OCI-LY3 (cell line): ENCODE results near the gene KAZN.

ENCODE experiments used
- H2AFZ ChIP-seq: fragments of 200-600, 300-600 bp; shearing (Covaris generic); 2 replicates; pipeline ENCODE4 v1.6.0; 2014; ENCODE audit warnings: antibody characterized with exemption, low read depth, low read length
- H3K27ac ChIP-seq: fragments of 200-600, 300-600 bp; sonication (generic); 2 replicates; pipeline ENCODE4 v1.5.1; 2014; ENCODE audit warnings: mild to moderate bottlenecking, low read length, moderate library complexity, mixed read lengths
- H3K27me3 ChIP-seq: fragments of 200-600, 300-600 bp; sonication (generic); 2 replicates; pipeline ENCODE4 v1.6.1; 2014; ENCODE audit warnings: low read depth, low read length, mixed read lengths
- H3K36me3 ChIP-seq: fragments of 200-600, 300-600 bp; sonication (generic); replicated peaks from 2 replicates; pipeline ENCODE3; 2014; ENCODE audit warnings: low read depth, low read length, mixed read lengths
- H3K4me1 ChIP-seq: fragments of 300-600, 200-600 bp; sonication (generic); 2 replicates; pipeline ENCODE4 v1.6.1; 2014; ENCODE audit warnings: low read length, mixed read lengths
- H3K4me2 ChIP-seq: fragments of 200-600, 300-600 bp; sonication (generic); 2 replicates; pipeline ENCODE4 v1.6.1; 2014; ENCODE audit warnings: low read length, mixed read lengths
- H3K4me3 ChIP-seq: fragments of 300-600, 200-600 bp; sonication (generic); 2 replicates; pipeline ENCODE4 v1.5.1; 2014; ENCODE audit warnings: antibody characterized with exemption, mild to moderate bottlenecking, low read length, moderate library complexity
- H3K79me2 ChIP-seq: fragments of 300-600, 200-600 bp; shearing (Covaris generic); 2 replicates; pipeline ENCODE4 v1.6.1; 2014; ENCODE audit warnings: mild to moderate bottlenecking, low read length, mixed read lengths
- H3K9ac ChIP-seq: fragments of 300-600, 200-600 bp; shearing (Covaris generic); 2 replicates; pipeline ENCODE4 v1.6.0; 2014; ENCODE audit warnings: mild to moderate bottlenecking, low read length, moderate library complexity
- H3K9me3 ChIP-seq: fragments of 200-600, 300-600 bp; shearing (Covaris generic); 2 replicates; pipeline ENCODE4 v1.6.1; 2014; ENCODE audit warnings: low read length, mixed read lengths; ENCODE audit not compliant: insufficient read depth
- H4K20me1 ChIP-seq: fragments of 200-600, 300-600 bp; sonication (generic); 2 replicates; pipeline ENCODE4 v1.6.1; 2016; ENCODE audit warnings: low read length, mixed read lengths; ENCODE audit not compliant: insufficient read depth
- EZH2phosphoT487 ChIP-seq: fragments of 200-600 bp; shearing (Covaris generic); IDR thresholded peaks from 2 replicates; pipeline ENCODE4 v1.6.1; 2018; ENCODE audit warnings: antibody characterized with exemption, mixed run types, low read depth
- TF ChIP-seq, protein P1 (sequence below): fragments of 200-600, 300-600 bp; sonication (generic); IDR thresholded peaks from 2 replicates; pipeline ENCODE4 v1.5.1; 2014; ENCODE audit warnings: antibody characterized with exemption, low read length, low read depth

KAZN gene

DNA sequence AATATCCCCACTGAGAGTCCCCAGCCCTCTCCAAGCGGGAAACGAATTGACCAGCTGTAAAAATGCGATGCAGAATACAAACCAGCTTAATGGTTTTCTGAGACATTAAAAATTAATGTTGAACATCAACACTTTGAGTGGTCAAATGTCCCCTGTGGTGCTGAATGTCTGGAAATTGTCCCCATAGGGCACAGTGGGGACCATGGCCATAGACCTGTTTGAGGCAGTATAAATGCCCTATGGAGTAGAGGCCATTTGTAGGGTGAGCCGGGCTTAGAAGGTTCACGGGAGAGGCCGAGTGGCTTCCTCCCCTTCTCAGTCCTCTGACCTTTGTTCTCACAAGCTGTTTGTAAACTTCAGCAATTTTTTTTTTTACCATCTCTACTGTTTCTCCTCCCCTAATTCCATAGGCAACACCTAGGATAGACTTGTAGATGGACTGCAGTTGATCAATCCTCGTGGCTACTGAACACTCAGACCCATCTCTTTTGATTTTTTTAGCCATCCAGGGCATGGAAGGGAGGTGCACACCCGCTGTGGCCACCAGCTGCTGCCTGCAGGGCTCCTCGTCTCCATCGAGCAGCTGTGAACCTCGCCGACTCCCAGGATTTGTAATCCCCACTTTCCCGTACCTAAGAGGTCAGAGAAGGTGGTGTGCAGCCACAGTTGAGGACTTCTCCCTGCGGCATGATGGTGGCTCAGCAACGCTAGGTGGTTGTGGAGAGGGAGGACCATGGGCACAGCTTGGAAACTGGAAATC lies 41.0 kb downstream of the KAZN start:
- TF ChIP-seq, protein P1, sequence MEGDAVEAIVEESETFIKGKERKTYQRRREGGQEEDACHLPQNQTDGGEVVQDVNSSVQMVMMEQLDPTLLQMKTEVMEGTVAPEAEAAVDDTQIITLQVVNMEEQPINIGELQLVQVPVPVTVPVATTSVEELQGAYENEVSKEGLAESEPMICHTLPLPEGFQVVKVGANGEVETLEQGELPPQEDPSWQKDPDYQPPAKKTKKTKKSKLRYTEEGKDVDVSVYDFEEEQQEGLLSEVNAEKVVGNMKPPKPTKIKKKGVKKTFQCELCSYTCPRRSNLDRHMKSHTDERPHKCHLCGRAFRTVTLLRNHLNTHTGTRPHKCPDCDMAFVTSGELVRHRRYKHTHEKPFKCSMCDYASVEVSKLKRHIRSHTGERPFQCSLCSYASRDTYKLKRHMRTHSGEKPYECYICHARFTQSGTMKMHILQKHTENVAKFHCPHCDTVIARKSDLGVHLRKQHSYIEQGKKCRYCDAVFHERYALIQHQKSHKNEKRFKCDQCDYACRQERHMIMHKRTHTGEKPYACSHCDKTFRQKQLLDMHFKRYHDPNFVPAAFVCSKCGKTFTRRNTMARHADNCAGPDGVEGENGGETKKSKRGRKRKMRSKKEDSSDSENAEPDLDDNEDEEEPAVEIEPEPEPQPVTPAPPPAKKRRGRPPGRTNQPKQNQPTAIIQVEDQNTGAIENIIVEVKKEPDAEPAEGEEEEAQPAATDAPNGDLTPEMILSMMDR = no peak
- TF ChIP-seq EZH2phosphoT487 = no peak
- H3K36me3 ChIP-seq = no peaks in the 10 kb centered on the region
- H2AFZ ChIP-seq = no peak overlapping the region
- no peaks in the 10 kb centered on the region for H4K20me1 ChIP-seq
- no peaks in the 10 kb centered on the region for H3K27me3 ChIP-seq
- H3K9me3 ChIP-seq = no peaks in the 10 kb centered on the region
- no peak overlapping the region for H3K4me3 ChIP-seq
- H3K4me1 ChIP-seq = no peaks in the 10 kb centered on the region
- H3K4me2 ChIP-seq = no peak overlapping the region
- H3K27ac ChIP-seq = no peak overlapping the region
- H3K79me2 ChIP-seq = no peaks in the 10 kb centered on the region
- no peak overlapping the region for H3K9ac ChIP-seq

DNA sequence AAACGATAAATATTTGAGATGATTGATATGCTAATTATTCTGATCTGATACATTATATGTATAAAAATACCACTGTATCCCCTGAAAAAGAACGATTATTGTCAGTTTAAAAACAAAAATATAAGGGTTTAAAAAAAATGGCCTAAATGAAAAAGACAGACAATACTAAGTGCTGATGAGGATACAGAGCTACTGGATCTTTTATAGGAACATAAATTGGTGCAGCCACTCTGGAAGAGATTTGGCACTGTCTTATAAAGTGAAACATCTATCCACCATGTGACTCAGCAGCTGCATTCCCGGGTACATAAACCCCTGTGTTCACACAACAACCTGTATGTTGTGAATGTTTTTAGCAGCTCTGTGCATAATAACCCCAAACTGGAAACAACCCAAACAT lies 44.2 kb downstream of the KAZN start:
- no peak overlapping the region for H3K9ac ChIP-seq
- no peak overlapping the region for H2AFZ ChIP-seq
- H3K4me1 ChIP-seq = no peaks in the 10 kb centered on the region
- no peaks in the 10 kb centered on the region for H3K9me3 ChIP-seq
- H3K79me2 ChIP-seq = no peaks in the 10 kb centered on the region
- TF ChIP-seq EZH2phosphoT487 = no peak
- H3K27ac ChIP-seq = no peak overlapping the region
- H3K27me3 ChIP-seq = no peaks in the 10 kb centered on the region
- no peaks in the 10 kb centered on the region for H4K20me1 ChIP-seq
- no peak overlapping the region for H3K4me2 ChIP-seq
- no peaks in the 10 kb centered on the region for H3K36me3 ChIP-seq
- H3K4me3 ChIP-seq = no peak overlapping the region

DNA sequence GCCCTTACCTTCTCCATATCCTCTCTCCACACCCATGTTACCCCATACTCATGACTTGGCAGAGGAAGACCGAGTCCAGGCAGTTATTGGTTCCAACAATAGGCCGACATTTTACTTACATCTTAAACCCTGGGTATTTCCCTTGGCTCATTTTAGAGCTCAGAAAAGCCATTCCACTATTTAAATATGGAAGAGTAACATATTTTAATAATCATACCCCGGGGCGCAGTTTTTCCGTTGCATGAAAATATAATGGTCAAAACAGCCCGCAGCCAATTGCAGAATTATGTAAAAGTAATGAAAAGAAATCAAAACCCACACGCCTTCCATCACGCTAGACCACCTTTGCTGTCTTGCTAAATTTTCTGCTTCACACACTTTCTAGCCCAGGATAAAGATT lies 48.5 kb downstream of the KAZN start:
- Histone ChIP-seq H2AFZ (no peak overlapping the region), H3K4me3 (no peak overlapping the region), H3K27ac (no peak overlapping the region), H3K9ac (no peak overlapping the region), H3K9me3 (no peaks in the 10 kb centered on the region), H3K4me2 (no peak overlapping the region), H4K20me1 (no peaks in the 10 kb centered on the region), H3K36me3 (no peaks in the 10 kb centered on the region), H3K27me3 (no peaks in the 10 kb centered on the region), H3K79me2 (no peaks in the 10 kb centered on the region), H3K4me1 (no peaks in the 10 kb centered on the region)
- TF ChIP-seq, protein P1 = no peak
- no peak for TF ChIP-seq EZH2phosphoT487

DNA sequence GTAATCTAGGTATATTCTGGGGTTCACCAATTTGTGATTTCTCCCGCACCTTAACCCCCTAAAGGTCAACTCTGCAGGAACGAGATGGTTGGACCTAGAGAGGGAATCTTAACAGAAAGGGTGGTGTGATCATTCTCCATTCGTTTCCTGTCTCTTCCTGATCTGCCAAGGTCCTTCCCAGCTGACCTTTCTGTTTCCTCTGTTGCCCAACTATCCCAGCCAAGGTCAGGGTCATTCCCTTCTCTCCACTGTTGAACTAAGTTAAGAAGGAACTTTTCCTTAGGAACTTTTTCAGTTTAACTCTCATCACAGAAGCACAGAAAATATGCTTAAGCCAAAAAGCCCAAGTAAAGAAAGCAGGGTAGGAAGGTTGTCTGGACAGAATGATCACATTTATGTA lies 49.3 kb downstream of the KAZN start:
- TF ChIP-seq, protein P1 = no peak
- no peak for TF ChIP-seq EZH2phosphoT487
- no peaks in the 10 kb centered on the region for H3K9me3 ChIP-seq
- no peaks in the 10 kb centered on the region for H4K20me1 ChIP-seq
- no peak overlapping the region for H3K9ac ChIP-seq
- no peak overlapping the region for H3K27ac ChIP-seq
- H3K79me2 ChIP-seq = no peaks in the 10 kb centered on the region
- H3K4me3 ChIP-seq = no peak overlapping the region
- H3K36me3 ChIP-seq = no peaks in the 10 kb centered on the region
- H3K4me2 ChIP-seq = no peak overlapping the region
- H3K4me1 ChIP-seq = no peaks in the 10 kb centered on the region
- no peak overlapping the region for H2AFZ ChIP-seq
- H3K27me3 ChIP-seq = no peaks in the 10 kb centered on the region
